Stimulated activated CD8-positive, alpha-beta memory T cell treated with anti-CD3 and anti-CD28 coated beads, Interleukin-12 subunit alpha, Interleukin-12 subunit beta, amount 100 ng/mL, for 24 hours (primary cell): ENCODE data around the gene TMEM17.
"Not testable (repeated sequence)": the region's sequence is repeated elsewhere in the genome, so short reads cannot be mapped to it uniquely, and the experiment has no call there.

Experiments
- DNase-seq: peaks from one replicate; pipeline ENCODE4 v3.0.0-alpha.2; 2020; ENCODE audit errors: extremely low read depth

Gene TMEM17, protein sequence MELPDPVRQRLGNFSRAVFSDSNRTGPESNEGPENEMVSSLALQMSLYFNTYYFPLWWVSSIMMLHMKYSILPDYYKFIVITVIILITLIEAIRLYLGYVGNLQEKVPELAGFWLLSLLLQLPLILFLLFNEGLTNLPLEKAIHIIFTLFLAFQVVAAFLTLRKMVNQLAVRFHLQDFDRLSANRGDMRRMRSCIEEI

GRCh38 chr2:62505750-62506420 lies at the start of gene TMEM17:
Gene TMEM17 (minus strand): TSS chr2:62506195. CDS start chr2:62506129, 66 bp downstream.
- DNase-seq, result no peak

DNA sequence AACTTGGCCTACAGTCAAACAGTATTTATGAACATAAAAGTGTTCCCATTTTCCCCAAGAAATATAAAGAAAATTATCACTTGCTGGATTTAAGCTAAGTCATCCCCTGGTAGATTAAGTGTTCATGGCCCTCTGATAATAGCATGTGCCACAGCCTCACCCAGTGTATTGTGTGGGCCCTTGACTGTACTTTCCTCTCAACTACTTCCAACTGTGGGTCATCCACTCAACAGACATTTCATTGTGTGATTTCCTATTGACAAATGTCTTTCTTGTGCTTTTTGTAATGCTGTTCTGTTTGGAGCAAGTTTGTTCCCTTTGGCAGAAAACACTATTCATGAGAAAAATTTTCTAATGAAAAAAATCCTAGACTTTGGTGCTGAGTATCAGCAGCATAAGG lies 48.4 kb upstream of the TMEM17 start:
- no peak for DNase-seq

GRCh38 chr2:62550461-62550860 lies 44.5 kb upstream of the TMEM17 start:
- no peak for DNase-seq

- DNase-seq, result no peak
These were observed 41.9 kb upstream of the TMEM17 start for GRCh38 chr2:62547854-62548253.

DNA sequence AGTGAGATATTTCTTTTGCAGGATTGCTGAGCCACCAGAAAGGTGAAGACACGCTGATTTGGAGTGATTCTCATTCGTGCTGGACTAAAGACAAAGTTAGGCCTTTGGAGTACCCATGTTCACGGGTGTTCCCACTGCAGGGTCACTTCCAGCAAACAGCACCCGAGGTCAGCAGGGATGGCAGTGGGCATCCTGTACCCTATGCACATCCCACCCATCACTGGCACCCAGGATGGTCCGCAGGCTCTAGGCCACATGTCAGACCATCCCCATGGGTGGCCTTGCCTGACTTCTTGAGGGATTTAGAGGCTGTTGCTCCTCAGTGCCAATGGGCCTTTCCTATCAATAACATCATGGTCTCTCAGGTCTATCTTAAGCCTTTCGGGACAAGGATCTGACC lies 39.3 kb upstream of the TMEM17 start:
- DNase-seq, result no peak

DNA sequence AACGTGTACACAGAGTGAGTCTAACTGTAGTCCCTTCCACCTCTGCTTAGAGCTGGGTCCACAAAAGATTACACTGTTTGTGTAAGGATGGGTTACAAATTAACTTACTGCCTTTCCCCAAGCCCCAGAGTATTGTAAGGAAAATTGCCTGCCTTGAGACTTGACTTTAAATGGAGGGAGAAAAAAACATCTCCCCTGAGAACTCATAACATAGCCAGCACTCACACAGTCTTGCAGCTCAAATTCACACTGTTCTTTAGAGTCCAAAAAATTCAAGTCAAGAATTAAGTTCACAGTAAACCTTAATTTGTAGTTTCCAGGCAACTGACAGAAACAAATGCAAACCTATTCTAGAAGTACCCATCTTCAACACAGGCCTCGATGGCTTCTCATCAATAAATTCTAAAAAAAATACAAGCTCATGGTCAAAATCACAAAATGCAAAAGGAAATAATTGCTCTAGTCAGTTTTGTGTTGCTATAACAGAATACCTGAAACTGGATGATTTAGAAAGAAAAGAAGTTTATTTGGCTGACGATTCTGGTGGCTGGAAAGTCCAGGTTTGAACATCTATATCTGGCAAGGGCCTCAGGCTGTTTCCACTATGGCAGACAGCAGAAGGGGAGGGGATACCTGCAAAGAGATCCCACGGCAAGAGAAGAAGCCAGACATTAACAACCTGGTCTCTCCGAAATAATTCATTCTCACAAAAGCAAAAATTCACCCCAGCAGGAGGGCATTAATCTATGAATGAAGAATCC lies 34.6 kb upstream of the TMEM17 start:
- no peak for DNase-seq

- DNase-seq, result no peak
These were observed 33.8 kb upstream of the TMEM17 start for GRCh38 chr2:62539606-62540407.

DNA sequence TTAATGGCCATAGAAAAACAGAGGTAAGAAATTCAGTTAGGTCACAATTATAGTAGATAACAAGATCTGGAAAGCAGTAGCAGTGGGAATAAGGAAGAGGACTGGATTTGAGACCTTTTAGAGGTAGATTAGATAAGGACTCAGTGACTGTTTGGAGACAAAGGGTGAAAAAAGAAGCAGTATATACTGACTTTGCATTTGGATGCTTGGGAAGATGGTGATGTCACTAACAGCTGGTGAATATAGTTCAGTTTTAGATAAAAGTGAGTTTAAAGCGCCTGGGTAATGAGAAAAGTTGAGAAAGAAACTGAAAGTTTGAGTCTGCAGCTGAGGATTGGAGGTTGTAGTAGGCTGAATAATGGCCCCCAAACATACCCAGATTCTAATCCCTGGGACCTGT lies 32.8 kb upstream of the TMEM17 start:
- no peak for DNase-seq

GRCh38 chr2:62537814-62538213 lies 31.8 kb upstream of the TMEM17 start:
- no peak for DNase-seq

DNA sequence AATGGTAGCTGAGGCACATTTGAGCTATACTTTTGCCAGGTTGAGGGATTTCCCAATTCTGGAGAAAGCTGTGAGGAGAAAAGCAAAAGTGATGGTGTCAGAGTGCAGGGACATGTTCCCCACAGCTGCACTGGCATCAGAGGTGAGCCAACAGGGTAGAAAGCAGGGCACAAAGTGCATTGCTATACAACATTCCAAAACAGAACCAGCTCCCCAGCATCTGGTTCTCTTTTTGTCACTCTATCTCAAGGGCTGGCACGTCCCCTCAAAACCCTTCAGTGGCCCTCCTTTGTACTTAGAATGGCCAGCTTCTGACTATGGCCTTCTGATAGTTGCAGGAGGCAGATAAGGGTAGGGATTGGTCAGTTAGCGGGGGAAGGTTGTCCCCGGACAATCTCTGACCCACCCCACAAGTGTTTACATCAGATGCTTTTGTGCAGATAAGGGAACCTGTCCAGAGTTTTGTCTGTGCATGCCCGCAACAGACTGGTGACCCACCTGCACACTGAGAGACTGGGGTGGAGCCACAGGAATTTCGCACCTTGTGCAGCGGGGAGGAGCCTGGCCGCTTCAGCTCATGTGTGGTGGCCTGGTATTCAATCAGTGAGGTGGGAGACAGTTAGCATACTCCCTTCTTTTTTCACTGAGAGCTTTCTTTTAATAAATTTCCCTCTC lies 31.0 kb upstream of the TMEM17 start:
- DNase-seq, result no peak

DNA sequence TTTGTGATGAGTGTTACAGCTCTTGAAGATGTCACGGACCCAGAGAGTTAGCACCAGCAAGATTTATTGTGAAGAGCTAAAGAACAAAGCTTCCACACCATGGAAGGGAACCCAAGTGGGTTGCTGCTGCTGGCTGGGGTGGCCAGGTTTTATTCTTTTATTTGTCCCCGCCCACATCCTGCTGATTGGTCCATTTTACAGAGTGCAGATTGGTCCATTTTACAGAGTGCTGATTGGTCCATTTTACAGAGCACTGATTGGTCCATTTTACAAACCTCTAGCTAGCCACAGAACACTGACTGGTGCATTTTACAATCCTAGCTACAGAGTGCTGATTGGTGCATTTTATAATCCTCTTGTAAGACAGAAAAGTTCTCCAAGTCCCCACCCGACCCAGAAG lies 29.5 kb upstream of the TMEM17 start:
- DNase-seq, result not testable (repeated sequence)

GRCh38 chr2:62531594-62531993 lies 25.6 kb upstream of the TMEM17 start:
- no peak for DNase-seq

GRCh38 chr2:62529758-62530157 lies 23.8 kb upstream of the TMEM17 start:
- no peak for DNase-seq

DNA sequence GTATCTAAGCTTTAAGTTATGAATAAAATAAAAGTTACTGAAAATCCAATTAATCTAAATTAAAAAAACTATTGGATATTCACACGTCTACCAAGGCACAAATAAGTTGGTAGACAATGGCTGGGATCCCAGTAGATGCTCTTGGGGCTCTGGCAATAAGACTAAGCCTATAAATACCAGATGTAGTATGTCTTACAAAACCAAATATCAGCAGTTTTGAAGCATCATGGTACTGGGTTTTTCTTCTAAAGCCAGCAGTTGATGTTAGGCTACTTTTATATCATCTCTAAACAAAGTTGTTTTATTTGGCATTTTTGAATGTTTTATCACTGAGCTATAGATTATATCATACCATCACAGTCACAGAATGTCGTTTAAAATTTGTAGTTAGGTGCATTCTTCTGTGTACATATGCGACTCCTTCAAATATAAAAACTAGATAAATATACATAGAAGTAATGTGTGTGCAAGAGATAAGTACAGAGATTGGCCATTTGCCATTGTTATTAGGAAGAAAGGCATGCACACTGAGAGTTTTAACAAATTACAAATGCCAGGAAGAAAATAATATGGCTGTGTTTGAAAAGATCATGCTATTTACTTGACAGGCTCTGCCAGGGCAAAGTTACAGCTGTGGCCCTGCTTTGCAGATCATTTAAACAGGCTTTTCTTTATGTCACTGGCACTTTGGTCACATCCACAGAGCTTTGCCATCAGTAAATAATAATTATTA lies 21.6 kb upstream of the TMEM17 start:
- no peak for DNase-seq

DNA sequence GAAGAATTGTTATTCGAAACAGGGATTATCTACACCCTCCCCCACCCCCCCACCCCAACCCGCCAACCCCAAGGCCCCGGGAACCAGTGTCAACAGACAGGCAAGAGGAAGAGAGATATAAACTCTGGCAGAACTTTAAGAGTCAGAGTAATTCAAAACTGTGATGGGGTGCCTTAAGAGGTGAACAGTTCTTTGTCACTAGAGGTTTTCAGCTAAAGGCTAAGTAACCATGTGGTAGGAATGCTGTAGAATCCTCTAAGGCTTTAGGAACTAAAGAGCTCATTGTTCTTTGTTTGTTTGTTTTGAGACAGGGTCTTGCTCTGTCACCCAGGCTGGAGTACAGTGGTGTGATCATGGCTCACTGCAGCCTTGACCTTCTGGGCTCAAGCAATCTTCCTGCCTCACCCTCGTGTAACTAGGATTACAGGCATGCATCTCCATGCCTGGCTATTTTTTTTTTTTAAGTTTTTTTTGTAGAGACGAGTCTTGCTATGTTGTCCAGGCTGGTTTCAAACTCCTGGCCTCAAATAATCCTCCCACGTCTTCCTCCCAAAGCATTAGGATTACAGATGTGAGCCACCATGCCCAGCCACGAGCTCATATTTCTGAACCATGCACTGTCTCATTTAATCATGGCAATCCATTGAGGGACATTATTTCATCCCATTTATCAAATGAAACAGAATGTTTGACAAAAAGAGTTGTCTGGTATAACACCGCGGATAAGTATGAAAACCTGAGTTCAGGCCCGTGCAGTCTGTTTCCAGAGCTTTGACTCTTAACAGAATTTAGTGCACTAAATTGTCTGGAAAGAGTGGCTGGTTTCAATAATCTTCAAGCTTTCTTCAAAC lies 20.8 kb upstream of the TMEM17 start:
- DNase-seq, result no peak

DNA sequence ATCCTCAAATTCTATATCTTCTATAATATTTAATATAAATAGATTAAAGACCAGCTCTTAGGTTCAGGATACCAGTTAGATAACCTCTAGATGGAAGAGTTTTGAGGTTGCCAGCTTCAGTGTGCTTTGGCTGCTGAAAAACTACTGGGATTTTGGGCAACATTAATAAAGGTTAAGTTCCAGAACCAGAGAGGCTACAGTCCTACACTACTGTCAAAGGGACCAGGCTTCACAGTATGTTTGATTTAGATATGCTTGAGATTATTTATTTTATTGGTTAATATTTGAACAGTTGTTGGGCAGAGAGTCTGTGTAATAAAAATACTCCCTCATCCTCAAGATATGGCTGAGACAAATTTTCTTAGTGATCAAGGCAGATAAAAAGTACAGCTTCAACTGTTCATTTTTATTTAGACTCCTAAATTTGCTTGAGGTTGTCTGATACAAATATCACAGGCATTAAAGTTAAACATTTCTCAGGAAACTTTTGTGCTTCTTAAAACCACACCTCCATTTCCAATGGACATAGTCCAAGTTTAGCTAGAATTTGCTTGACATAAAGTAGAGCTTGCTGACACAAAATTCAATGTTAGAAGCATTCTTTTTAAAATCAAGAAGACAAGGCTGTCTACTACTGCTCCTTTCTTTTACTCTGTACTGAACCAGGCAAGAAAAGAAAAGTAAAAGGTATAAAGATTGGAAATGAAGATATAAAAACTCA lies 19.7 kb upstream of the TMEM17 start:
- no peak for DNase-seq

- DNase-seq, result no peak
These were observed 18.4 kb upstream of the TMEM17 start for GRCh38 chr2:62524293-62524941.

- not testable (repeated sequence) for DNase-seq
These were observed 15.1 kb upstream of the TMEM17 start for GRCh38 chr2:62521061-62521460.

- DNase-seq, result no peak
These were observed 6.4 kb upstream of the TMEM17 start for GRCh38 chr2:62512384-62512783.
